ENCODE results near the gene ABHD2. TPM values are rescaled to one million over a fixed set of nuclear protein-coding genes. Genes with fewer than 3 reads are reported as not detected.

The ABHD2 gene
- polyA plus RNA-seq, 1 experiment, result 51.5 TPM

- Histone ChIP-seq H3K4me3 (ENCODE audit: low read depth, low read length) (no peak overlapping the region), H3K27ac (ENCODE audit: low read depth, low read length) (no peak overlapping the region), H3K27me3 (ENCODE audit: control insufficient read depth, insufficient read depth, low read length) (no peaks in the 10 kb centered on the region), H3K9me3 (ENCODE audit: control insufficient read depth, insufficient read depth, low read length) (no peaks in the 10 kb centered on the region)
- POLR2A ChIA-PET, result no interaction called here
- CTCF ChIA-PET, result interaction anchor here (0.7 to 5.7 kb wide), 5 partner anchors 31 to 271 kb away, joined by 3 to 222 read pairs (median 58); no protein-coding TSS in a partner anchor
- TF ChIP-seq CTCF (IDR thresholded peaks at IDR 0.05; ENCODE audit: low read depth, low read length), result no peak
- DNase-seq (ENCODE audit: low read depth, low spot score), result no peak
Observed at GRCh38 chr15:89175617-89176191, 87.4 kb downstream of the ABHD2 start.

- no peaks in the 10 kb centered on the region for H3K27me3 ChIP-seq (ENCODE audit: control insufficient read depth, insufficient read depth, low read length)
- H3K9me3 ChIP-seq (ENCODE audit: control insufficient read depth, insufficient read depth, low read length), result no peaks in the 10 kb centered on the region
- POLR2A ChIA-PET, result interaction anchor here (0.9 to 1.2 kb wide), 2 partner anchors 89 to 109 kb away, joined by 3 read pairs; partner anchors contain the start of gene ABHD2
- CTCF ChIA-PET, result interaction anchor here (0.5 to 5.7 kb wide), 57 partner anchors 9 to 550 kb away, joined by 3 to 222 read pairs (median 6); partner anchors contain the start of gene ABHD2
- TF ChIP-seq CTCF (IDR thresholded peaks at IDR 0.05; ENCODE audit: low read depth, low read length), result no peak
- H3K27ac ChIP-seq (ENCODE audit: low read depth, low read length), result no peak overlapping the region
- no peak overlapping the region for H3K4me3 ChIP-seq (ENCODE audit: low read depth, low read length)
- no peak for DNase-seq (ENCODE audit: low read depth, low spot score)
Observed at GRCh38 chr15:89177116-89177515, 88.9 kb downstream of the ABHD2 start.

- no peak overlapping the region for H3K27ac ChIP-seq (ENCODE audit: low read depth, low read length)
- H3K4me3 ChIP-seq (ENCODE audit: low read depth, low read length), result no peak overlapping the region
- peak; percentile 57 for DNase-seq (ENCODE audit: low read depth, low spot score)
- CTCF ChIA-PET, result interaction anchor here (0.5 to 5.7 kb wide), 73 partner anchors 8 to 550 kb away, joined by 3 to 222 read pairs (median 4); partner anchors contain the start of gene ABHD2
- TF ChIP-seq CTCF (IDR thresholded peaks at IDR 0.05; ENCODE audit: low read depth, low read length), result peak; percentile 88
- no peaks in the 10 kb centered on the region for H3K27me3 ChIP-seq (ENCODE audit: control insufficient read depth, insufficient read depth, low read length)
- POLR2A ChIA-PET, result interaction anchor here (0.6 to 1.2 kb wide), 3 partner anchors 89 to 391 kb away, joined by 3 read pairs; partner anchors contain the start of gene ABHD2
- H3K9me3 ChIP-seq (ENCODE audit: control insufficient read depth, insufficient read depth, low read length), result no peaks in the 10 kb centered on the region
Observed at GRCh38 chr15:89177633-89178306, 89.5 kb downstream of the ABHD2 start.

GRCh38 chr15:89178307-89178977 is 90.2 kb downstream of the ABHD2 start:
- ChIA-PET CTCF (interaction anchor here (0.6 to 5.7 kb wide), 58 partner anchors 8 to 300 kb away, joined by 3 to 222 read pairs (median 5); partner anchors contain the start of gene ABHD2), POLR2A (interaction anchor here (0.6 to 1.2 kb wide), 2 partner anchors 90 to 390 kb away, joined by 3 read pairs; partner anchors contain the start of gene ABHD2)
- H3K27ac ChIP-seq (ENCODE audit: low read depth, low read length), result no peak overlapping the region
- H3K4me3 ChIP-seq (ENCODE audit: low read depth, low read length), result no peak overlapping the region
- TF ChIP-seq CTCF (IDR thresholded peaks at IDR 0.05; ENCODE audit: low read depth, low read length), result no peak
- no peak for DNase-seq (ENCODE audit: low read depth, low spot score)
- H3K27me3 ChIP-seq (ENCODE audit: control insufficient read depth, insufficient read depth, low read length), result no peaks in the 10 kb centered on the region
- no peaks in the 10 kb centered on the region for H3K9me3 ChIP-seq (ENCODE audit: control insufficient read depth, insufficient read depth, low read length)
